GM19452 (cell line): Measurements from ENCODE around the gene ATPAF1.

Experiments
- ATAC-seq: cut with Tn5 transposase; IDR thresholded peaks from one replicate; pipeline ENCODE4 v1.9.1; 2021; ENCODE audit not compliant: unreplicated experiment

The ATPAF1 gene

GRCh38 chr1:46616277-46617107 is 51.7 kb downstream of the ATPAF1 start, which contains the start of gene MOB3C:
Gene MOB3C, minus strand, starts transcription at chr1:46616811. Its CDS starts 3,490 bp downstream, at chr1:46613321.
- ATAC-seq, result peak; percentile 68

- no peak for ATAC-seq
These were observed 52.4 kb downstream of the ATPAF1 start for GRCh38 chr1:46615735-46616134.

GRCh38 chr1:46615088-46615487 is 53.1 kb downstream of the ATPAF1 start:
- no peak for ATAC-seq

- no peak for ATAC-seq
These were observed 53.6 kb downstream of the ATPAF1 start for GRCh38 chr1:46614604-46614984.

- no peak for ATAC-seq
These were observed 54.2 kb downstream of the ATPAF1 start for GRCh38 chr1:46613661-46614603.

GRCh38 chr1:46612937-46613660 is 55.1 kb downstream of the ATPAF1 start:
- no peak for ATAC-seq

- no peak for ATAC-seq
These were observed 56.4 kb downstream of the ATPAF1 start for GRCh38 chr1:46611691-46612221.

- ATAC-seq, result no peak
These were observed 60.6 kb downstream of the ATPAF1 start for GRCh38 chr1:46607345-46608130.

GRCh38 chr1:46606255-46606965 is 61.8 kb downstream of the ATPAF1 start:
- no peak for ATAC-seq

GRCh38 chr1:46605232-46605631 is 62.9 kb downstream of the ATPAF1 start:
- no peak for ATAC-seq

GRCh38 chr1:46603858-46604549 is 64.2 kb downstream of the ATPAF1 start, which contains the start of gene MKNK1:
Gene MKNK1, minus strand, starts transcription at chr1:46604268. Its CDS starts 20,941 bp downstream, at chr1:46583327.
- peak; percentile 97 for ATAC-seq

- ATAC-seq, result no peak
These were observed 64.7 kb downstream of the ATPAF1 start for GRCh38 chr1:46603481-46603857.

- ATAC-seq, result no peak
These were observed 66.7 kb downstream of the ATPAF1 start for GRCh38 chr1:46601257-46602007.

- no peak for ATAC-seq
These were observed 68.8 kb downstream of the ATPAF1 start for GRCh38 chr1:46599059-46599970.

GRCh38 chr1:46596846-46597245 is 71.3 kb downstream of the ATPAF1 start:
- no peak for ATAC-seq

GRCh38 chr1:46596036-46596435 is 72.1 kb downstream of the ATPAF1 start:
- ATAC-seq, result no peak

- no peak for ATAC-seq
These were observed 73.0 kb downstream of the ATPAF1 start for GRCh38 chr1:46595127-46595526.
